Measurements from ENCODE around the gene HPS4. TPM values are rescaled to one million over a fixed set of nuclear protein-coding genes. Genes with fewer than 3 reads are reported as not detected.
A peak's percentile ranks its signal among the peaks of the same experiment; 100 is the strongest.

Gene HPS4
- total RNA-seq, 1 experiment from 2014 or later: 19.9 TPM

DNA sequence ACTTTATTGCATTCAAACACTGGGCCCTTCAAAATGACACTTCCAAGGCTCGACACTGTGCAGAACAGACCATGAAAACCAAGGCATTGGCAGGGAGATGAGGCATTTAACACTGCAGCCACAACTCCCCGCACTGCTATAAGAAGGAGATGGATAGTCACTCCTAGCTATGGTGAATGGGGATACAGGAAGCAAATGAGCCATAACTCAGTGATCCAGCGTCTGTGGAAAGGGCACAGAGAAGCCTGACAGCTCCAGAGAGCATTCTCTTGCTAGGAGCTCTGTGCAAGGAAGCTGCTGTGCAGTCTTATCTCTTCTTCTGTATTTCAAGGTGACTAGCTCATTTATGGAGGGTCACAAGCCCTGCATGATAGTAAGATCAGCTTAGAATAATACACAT is 20.9 kb downstream of the HPS4 start:
- Histone ChIP-seq H2AFZ (ENCODE audit: low read length) (no peak overlapping the region), H3K27ac (ENCODE audit: low read length) (no peak overlapping the region), H3K79me2 (ENCODE audit: low read length) (no peaks in the 10 kb centered on the region), H3K4me3 (ENCODE audit: low read length) (no peak overlapping the region), H3K9me3 (ENCODE audit: low read length) (no peaks in the 10 kb centered on the region), H3K27me3 (ENCODE audit: low read length) (no peaks in the 10 kb centered on the region), H3K9me2 (replicated peaks; ENCODE audit: low read length) (no peaks in the 10 kb centered on the region), H3K4me1 (ENCODE audit: insufficient read depth, low read length) (no peaks in the 10 kb centered on the region), H3K9ac (ENCODE audit: low read length) (no peak overlapping the region), H3K36me3 (ENCODE audit: low read depth, low read length) (peaks cover 2% of the 10 kb centered on the region; the same call in 1 of the 2 replicates), H3K4me2 (ENCODE audit: low read length) (no peak overlapping the region), H4K20me1 (ENCODE audit: low read length) (no peaks in the 10 kb centered on the region), H3F3A (ENCODE audit: low read length, unreplicated experiment) (no peaks in the 10 kb centered on the region)
- CTCF ChIA-PET: no interaction called here
- TF ChIP-seq, protein P1, sequence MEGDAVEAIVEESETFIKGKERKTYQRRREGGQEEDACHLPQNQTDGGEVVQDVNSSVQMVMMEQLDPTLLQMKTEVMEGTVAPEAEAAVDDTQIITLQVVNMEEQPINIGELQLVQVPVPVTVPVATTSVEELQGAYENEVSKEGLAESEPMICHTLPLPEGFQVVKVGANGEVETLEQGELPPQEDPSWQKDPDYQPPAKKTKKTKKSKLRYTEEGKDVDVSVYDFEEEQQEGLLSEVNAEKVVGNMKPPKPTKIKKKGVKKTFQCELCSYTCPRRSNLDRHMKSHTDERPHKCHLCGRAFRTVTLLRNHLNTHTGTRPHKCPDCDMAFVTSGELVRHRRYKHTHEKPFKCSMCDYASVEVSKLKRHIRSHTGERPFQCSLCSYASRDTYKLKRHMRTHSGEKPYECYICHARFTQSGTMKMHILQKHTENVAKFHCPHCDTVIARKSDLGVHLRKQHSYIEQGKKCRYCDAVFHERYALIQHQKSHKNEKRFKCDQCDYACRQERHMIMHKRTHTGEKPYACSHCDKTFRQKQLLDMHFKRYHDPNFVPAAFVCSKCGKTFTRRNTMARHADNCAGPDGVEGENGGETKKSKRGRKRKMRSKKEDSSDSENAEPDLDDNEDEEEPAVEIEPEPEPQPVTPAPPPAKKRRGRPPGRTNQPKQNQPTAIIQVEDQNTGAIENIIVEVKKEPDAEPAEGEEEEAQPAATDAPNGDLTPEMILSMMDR (conservative IDR thresholded peaks at IDR 0.05; ENCODE audit: low read depth, low read length): no peak
- TF ChIP-seq EZH2phosphoT487 (IDR thresholded peaks at IDR 0.05; ENCODE audit: borderline replicate concordance, low read length): no peak
- no peak for TF ChIP-seq EZH2 (IDR thresholded peaks at IDR 0.05; ENCODE audit: low read length, unreplicated experiment)
- BruUV-seq (replicated peaks): no TSS peak
- POLR2A ChIA-PET (ENCODE audit: unreplicated experiment): no interaction called here
- no peak for DNase-seq
- intact Hi-C loops (cut with micrococcal nuclease): no loop called here
- ATAC-seq: no peak

DNA sequence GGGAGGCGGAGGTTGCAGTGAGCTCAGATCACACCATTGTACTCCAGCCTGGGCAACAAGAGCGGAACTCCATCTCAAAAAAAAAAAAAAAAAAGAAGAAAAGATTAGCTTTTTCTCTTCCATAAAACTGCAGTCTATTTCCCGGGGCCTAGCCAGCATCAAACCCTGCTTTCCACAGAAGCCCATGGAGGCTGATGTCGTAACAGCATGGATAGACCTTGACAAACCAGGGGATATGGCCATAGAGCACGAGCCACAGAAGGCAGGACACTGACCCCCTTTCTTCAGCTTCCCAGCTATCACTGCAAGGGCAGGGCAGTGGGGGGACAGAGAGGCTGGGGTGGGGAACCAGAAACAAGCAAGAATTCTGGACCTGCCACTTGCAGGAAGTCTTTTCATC is 21.5 kb downstream of the HPS4 start:
- Histone ChIP-seq H3K4me3 (ENCODE audit: low read length) (no peak overlapping the region), H3K4me2 (ENCODE audit: low read length) (no peak overlapping the region), H2AFZ (ENCODE audit: low read length) (no peak overlapping the region), H3K9me3 (ENCODE audit: low read length) (no peaks in the 10 kb centered on the region), H3K27ac (ENCODE audit: low read length) (no peak overlapping the region), H3F3A (ENCODE audit: low read length, unreplicated experiment) (no peaks in the 10 kb centered on the region), H3K9ac (ENCODE audit: low read length) (no peak overlapping the region), H3K4me1 (ENCODE audit: insufficient read depth, low read length) (no peaks in the 10 kb centered on the region), H3K9me2 (replicated peaks; ENCODE audit: low read length) (no peaks in the 10 kb centered on the region), H3K36me3 (ENCODE audit: low read depth, low read length) (peaks cover 2% of the 10 kb centered on the region; the same call in 1 of the 2 replicates), H4K20me1 (ENCODE audit: low read length) (no peaks in the 10 kb centered on the region), H3K79me2 (ENCODE audit: low read length) (no peaks in the 10 kb centered on the region), H3K27me3 (ENCODE audit: low read length) (no peaks in the 10 kb centered on the region)
- DNase-seq: no peak
- POLR2A ChIA-PET (ENCODE audit: unreplicated experiment): no interaction called here
- intact Hi-C loops (cut with micrococcal nuclease): no loop called here
- ATAC-seq: no peak
- TF ChIP-seq EZH2 (IDR thresholded peaks at IDR 0.05; ENCODE audit: low read length, unreplicated experiment) (no peak), EZH2phosphoT487 (IDR thresholded peaks at IDR 0.05; ENCODE audit: borderline replicate concordance, low read length) (no peak)
- TF ChIP-seq, protein P1 (conservative IDR thresholded peaks at IDR 0.05; ENCODE audit: low read depth, low read length): no peak
- BruUV-seq (replicated peaks): no TSS peak
- CTCF ChIA-PET: no interaction called here

DNA sequence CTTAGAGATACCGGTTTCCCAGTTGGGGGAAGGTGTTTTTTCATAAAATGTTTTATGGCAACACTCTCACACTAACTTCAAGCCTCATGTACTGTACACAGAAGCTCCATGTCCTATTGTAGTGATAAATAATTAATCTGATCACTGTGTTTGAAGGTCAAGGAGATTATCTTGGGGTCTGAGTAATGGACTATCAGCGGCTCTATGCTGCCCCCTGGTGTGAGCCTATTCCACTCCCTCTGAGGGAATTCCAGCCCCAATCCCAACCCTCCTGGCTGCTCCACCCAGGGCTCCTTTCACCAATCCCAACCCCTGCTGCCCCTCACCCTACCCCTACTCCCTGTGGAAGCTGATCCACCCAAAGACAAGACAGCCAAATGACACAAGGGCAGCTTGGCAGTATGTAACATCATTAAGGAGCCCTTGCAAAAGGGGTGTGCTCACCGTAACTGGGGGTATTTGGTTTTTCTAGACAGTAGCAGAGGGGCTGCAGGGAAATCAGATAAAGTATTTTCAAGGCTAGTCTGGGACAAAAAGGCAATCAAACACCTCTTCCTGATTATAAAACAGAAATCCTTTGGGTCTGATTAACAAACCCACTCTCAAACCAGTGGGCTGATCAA is 22.3 kb downstream of the HPS4 start:
- Histone ChIP-seq H2AFZ (ENCODE audit: low read length) (no peak overlapping the region), H3K4me1 (ENCODE audit: insufficient read depth, low read length) (no peaks in the 10 kb centered on the region), H3K27me3 (ENCODE audit: low read length) (no peaks in the 10 kb centered on the region), H3K9me3 (ENCODE audit: low read length) (no peaks in the 10 kb centered on the region), H3K27ac (ENCODE audit: low read length) (no peak overlapping the region), H3K9ac (ENCODE audit: low read length) (no peak overlapping the region), H4K20me1 (ENCODE audit: low read length) (no peaks in the 10 kb centered on the region), H3K4me3 (ENCODE audit: low read length) (no peak overlapping the region), H3K36me3 (ENCODE audit: low read depth, low read length) (peaks cover 2% of the 10 kb centered on the region; the same call in 1 of the 2 replicates), H3F3A (ENCODE audit: low read length, unreplicated experiment) (no peaks in the 10 kb centered on the region), H3K9me2 (replicated peaks; ENCODE audit: low read length) (no peaks in the 10 kb centered on the region), H3K4me2 (ENCODE audit: low read length) (no peak overlapping the region), H3K79me2 (ENCODE audit: low read length) (no peaks in the 10 kb centered on the region)
- ATAC-seq: peak; percentile 84
- no TSS peak for BruUV-seq (replicated peaks)
- TF ChIP-seq EZH2 (IDR thresholded peaks at IDR 0.05; ENCODE audit: low read length, unreplicated experiment): no peak
- TF ChIP-seq, protein P1 (conservative IDR thresholded peaks at IDR 0.05; ENCODE audit: low read depth, low read length): peak; percentile 73
- TF ChIP-seq EZH2phosphoT487 (IDR thresholded peaks at IDR 0.05; ENCODE audit: borderline replicate concordance, low read length): no peak
- DNase-seq: peak; percentile 50
- intact Hi-C loops (cut with micrococcal nuclease): loop anchor here (1.0 kb wide), 1 partner anchor 63 kb away; no protein-coding TSS in a partner anchor
- POLR2A ChIA-PET (ENCODE audit: unreplicated experiment): no interaction called here
- CTCF ChIA-PET: no interaction called here

Data from PC-3 (cell line).